PC-9 (cell line): ENCODE data around the gene CACNA1E. TPM values are rescaled to one million over a fixed set of nuclear protein-coding genes. Genes with fewer than 3 reads are reported as not detected.

Source experiments
- Bru-seq: library from RNA; stranded (reverse); fragments of 400-500 nt; gene quantifications from one replicate; lab custom pipeline; 2021; lab: Mats Ljungman, UMichigan
- BruChase-seq, 2 experiments: library from RNA; stranded (reverse); fragments of 400-500 nt; gene quantifications; one replicate each; lab custom pipeline; 2021; lab: Mats Ljungman, UMichigan
- BruUV-seq: library from RNA; stranded (reverse); fragments of 400-500 nt; replicated peaks from 2 replicates; lab custom pipeline; 2021; lab: Mats Ljungman, UMichigan
- CTCF ChIA-PET: fragments of 300-600 bp; sonication (Branson Sonifier 250); formaldehyde crosslinking; loops from one replicate; lab custom pipeline; 2022; ENCODE audit warnings: antibody characterized with exemption; lab: Charles Lee
- POLR2A ChIA-PET: fragments of 300-600 bp; sonication (Branson Sonifier 250); formaldehyde crosslinking; loops from one replicate; lab custom pipeline; 2022; ENCODE audit warnings: antibody characterized with exemption; ENCODE audit not compliant: unreplicated experiment; lab: Charles Lee
- DNase-seq, 2 experiments: peaks; one replicate each; pipeline versions ENCODE4 v3.0.0 to v3.0.0-alpha.2; 2015 to 2022; ENCODE audit warnings: mixed read lengths in 1 of 2
- H2AFZ ChIP-seq: fragments of 200-600 bp; sonication (generic); 2 replicates; pipeline ENCODE4 v1.8.1; 2017; ENCODE audit warnings: antibody characterized with exemption
- H3F3A ChIP-seq: fragments of 200-600 bp; sonication (generic); 2 replicates; pipeline ENCODE4 v1.8.1; 2017; ENCODE audit warnings: antibody characterized with exemption, mild to moderate bottlenecking, low read depth; ENCODE audit not compliant: insufficient read depth
- H3K27ac ChIP-seq: fragments of 200-600 bp; sonication (generic); 2 replicates; pipeline ENCODE4 v1.6.1; 2016; ENCODE audit warnings: mixed run types
- H3K27me3 ChIP-seq: fragments of 200-600 bp; sonication (generic); 2 replicates; pipeline ENCODE4 v1.6.1; 2016; ENCODE audit warnings: low read depth, mixed run types; ENCODE audit not compliant: insufficient read depth
- H3K36me3 ChIP-seq: fragments of 200-600 bp; sonication (generic); 2 replicates; pipeline ENCODE4 v1.6.1; 2016; ENCODE audit warnings: low read depth, mixed run types
- H3K4me1 ChIP-seq: fragments of 200-600 bp; sonication (generic); replicated peaks from 2 replicates; pipeline ENCODE4 v1.6.1; 2016; ENCODE audit warnings: mixed run types; ENCODE audit not compliant: insufficient read depth
- H3K4me2 ChIP-seq: fragments of 200-600 bp; sonication (generic); 2 replicates; pipeline ENCODE4 v1.6.1; 2017; ENCODE audit warnings: mixed run types
- H3K4me3 ChIP-seq: fragments of 200-600 bp; sonication (generic); 2 replicates; pipeline ENCODE4 v1.6.1; 2016; ENCODE audit warnings: mixed run types
- H3K79me2 ChIP-seq: fragments of 200-600 bp; sonication (generic); 2 replicates; pipeline ENCODE4 v1.6.1; 2017; ENCODE audit warnings: low read depth, mixed run types
- H3K9me2 ChIP-seq: fragments of 200-600 bp; sonication (generic); 2 replicates; pipeline ENCODE4 v1.8.1; 2017; ENCODE audit warnings: mild to moderate bottlenecking; ENCODE audit not compliant: insufficient read depth
- H3K9me3 ChIP-seq: fragments of 200-600 bp; sonication (generic); 2 replicates; pipeline ENCODE4 v1.8.1; 2016; ENCODE audit warnings: low read depth; ENCODE audit not compliant: insufficient read depth
- H4K20me1 ChIP-seq: fragments of 200-600 bp; sonication (generic); 2 replicates; pipeline ENCODE4 v1.8.1; 2017; ENCODE audit not compliant: insufficient read depth
- EZH2 ChIP-seq: fragments of 200-600 bp; sonication (generic); IDR thresholded peaks from 2 replicates; pipeline ENCODE4 v1.8.0; 2017; ENCODE audit warnings: antibody characterized with exemption, low read depth
- intact Hi-C: fragments of 100-400 bp; cut with micrococcal nuclease; formaldehyde crosslinking; loops from one replicate; pipeline ENCODE4 v1.10.0; 2022; ENCODE audit not compliant: unreplicated experiment
- long read RNA-seq: library from polyadenylated mRNA; stranded (forward); transcript quantifications from one replicate; pipeline ENCODE4 v2.0.0, GENCODE V29; 2022
- total RNA-seq: library from RNA; stranded (reverse); gene quantifications from 2 replicates; pipeline ENCODE4 v1.2.3, GENCODE V29; 2021
- TF ChIP-seq, protein P1 (sequence below): fragments of 200-600 bp; sonication (generic); conservative IDR thresholded peaks from 2 replicates; pipeline ENCODE4 v1.6.1; 2017; ENCODE audit warnings: mixed run types, antibody characterized with exemption, mild to moderate bottlenecking, moderate library complexity

The CACNA1E gene
- 0.05 TPM in 1 of 2 replicates, not detected in the other for total RNA-seq
- percentile 6 among the genes with signal in this experiment for Bru-seq, nascent RNA
- percentile 4 among the genes with signal in this experiment for BruChase-seq, experiment 1, labeled RNA remaining after a 2-hour chase
- BruChase-seq, experiment 2, labeled RNA remaining after a 6-hour chase, result percentile 4 among the genes with signal in this experiment
- long read RNA-seq, result 0 reads

DNA sequence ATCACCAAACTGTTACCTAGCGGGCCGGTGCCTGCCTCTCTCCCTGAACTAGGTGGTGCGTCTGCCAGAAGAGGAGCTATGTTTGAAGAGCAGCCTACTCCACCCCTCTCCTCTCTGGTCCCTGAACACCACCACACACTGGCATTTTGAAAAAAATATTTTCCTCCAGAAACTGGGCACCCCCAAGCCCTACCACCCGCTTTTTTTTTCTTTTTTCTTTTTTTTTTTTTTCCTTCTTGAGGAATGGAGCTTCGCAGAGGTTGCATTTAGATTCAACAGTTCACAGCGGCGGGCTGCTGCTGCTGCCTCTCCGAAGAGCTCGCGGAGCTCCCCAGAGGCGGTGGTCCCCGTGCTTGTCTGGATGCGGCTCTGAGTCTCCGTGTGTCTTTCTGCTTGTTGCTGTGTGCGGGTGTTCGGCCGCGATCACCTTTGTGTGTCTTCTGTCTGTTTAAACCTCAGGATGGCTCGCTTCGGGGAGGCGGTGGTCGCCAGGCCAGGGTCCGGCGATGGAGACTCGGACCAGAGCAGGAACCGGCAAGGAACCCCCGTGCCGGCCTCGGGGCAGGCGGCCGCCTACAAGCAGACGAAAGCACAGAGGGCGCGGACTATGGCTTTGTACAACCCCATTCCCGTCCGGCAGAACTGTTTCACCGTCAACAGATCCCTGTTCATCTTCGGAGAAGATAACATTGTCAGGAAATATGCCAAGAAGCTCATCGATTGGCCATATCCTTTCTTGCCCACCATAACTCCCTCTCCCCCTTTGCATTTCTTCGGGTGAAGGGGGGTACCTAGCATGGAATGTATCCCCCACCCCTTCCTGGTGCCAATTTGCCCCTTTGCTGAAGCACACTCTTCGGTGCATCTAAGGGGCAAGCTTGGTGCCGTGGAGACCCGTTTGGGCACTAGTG is at the start of gene CACNA1E:
Gene CACNA1E, plus strand, starts transcription at position 233 of the 911 bp plus-strand sequence. Its CDS starts 228 bp downstream, at position 461.
- CTCF ChIA-PET, result no interaction called here
- Histone ChIP-seq H3K9me3 (no peaks in the 10 kb centered on the region), H3K36me3 (no peaks in the 10 kb centered on the region), H3K4me2 (no peak within 1 kb of the TSS), H3K27me3 (peaks cover 57% of the 10 kb centered on the region), H3K79me2 (no peaks in the 10 kb centered on the region), H3F3A (no peaks in the 10 kb centered on the region), H3K9me2 (no peaks in the 10 kb centered on the region), H2AFZ (no peak within 1 kb of the TSS), H3K27ac (no peak within 1 kb of the TSS), H4K20me1 (no peaks in the 10 kb centered on the region), H3K4me1 (no peaks in the 10 kb centered on the region), H3K4me3 (no peak within 1 kb of the TSS)
- TF ChIP-seq, protein P1, sequence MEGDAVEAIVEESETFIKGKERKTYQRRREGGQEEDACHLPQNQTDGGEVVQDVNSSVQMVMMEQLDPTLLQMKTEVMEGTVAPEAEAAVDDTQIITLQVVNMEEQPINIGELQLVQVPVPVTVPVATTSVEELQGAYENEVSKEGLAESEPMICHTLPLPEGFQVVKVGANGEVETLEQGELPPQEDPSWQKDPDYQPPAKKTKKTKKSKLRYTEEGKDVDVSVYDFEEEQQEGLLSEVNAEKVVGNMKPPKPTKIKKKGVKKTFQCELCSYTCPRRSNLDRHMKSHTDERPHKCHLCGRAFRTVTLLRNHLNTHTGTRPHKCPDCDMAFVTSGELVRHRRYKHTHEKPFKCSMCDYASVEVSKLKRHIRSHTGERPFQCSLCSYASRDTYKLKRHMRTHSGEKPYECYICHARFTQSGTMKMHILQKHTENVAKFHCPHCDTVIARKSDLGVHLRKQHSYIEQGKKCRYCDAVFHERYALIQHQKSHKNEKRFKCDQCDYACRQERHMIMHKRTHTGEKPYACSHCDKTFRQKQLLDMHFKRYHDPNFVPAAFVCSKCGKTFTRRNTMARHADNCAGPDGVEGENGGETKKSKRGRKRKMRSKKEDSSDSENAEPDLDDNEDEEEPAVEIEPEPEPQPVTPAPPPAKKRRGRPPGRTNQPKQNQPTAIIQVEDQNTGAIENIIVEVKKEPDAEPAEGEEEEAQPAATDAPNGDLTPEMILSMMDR, result no peak
- TF ChIP-seq EZH2, result no peak
- no TSS peak for BruUV-seq
- no peak for DNase-seq
- POLR2A ChIA-PET, result no interaction called here
- intact Hi-C loops, result no loop called here

DNA sequence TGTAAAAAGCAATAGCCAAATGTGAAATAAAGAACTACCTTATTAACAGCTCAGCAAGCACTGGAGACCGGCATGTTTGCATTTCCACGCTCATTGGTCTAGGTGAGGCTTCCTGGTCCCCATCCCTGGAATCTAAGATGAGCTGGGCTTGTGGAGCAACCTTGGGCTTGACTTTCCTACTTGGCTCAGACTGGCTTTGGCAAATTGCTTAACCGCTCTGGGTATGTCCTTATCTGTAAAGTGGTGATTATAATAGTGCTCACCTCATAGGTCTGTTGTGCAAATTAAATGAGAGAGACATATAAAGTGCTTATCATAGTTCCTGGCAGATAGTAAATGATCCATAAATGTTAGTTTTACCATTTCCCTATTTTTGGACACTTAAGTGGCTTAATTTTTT is 49.4 kb upstream of the CACNA1E start:
- no peaks in the 10 kb centered on the region for H3K36me3 ChIP-seq
- H4K20me1 ChIP-seq, result no peaks in the 10 kb centered on the region
- CTCF ChIA-PET, result interaction anchor here (0.7 kb wide), 1 partner anchor 9 kb away, joined by 3 read pairs; no protein-coding TSS in a partner anchor
- H3K27ac ChIP-seq, result no peak overlapping the region
- no peak for TF ChIP-seq EZH2
- TF ChIP-seq, protein P1, result no peak
- H2AFZ ChIP-seq, result no peak overlapping the region
- H3K27me3 ChIP-seq, result peaks cover 36% of the 10 kb centered on the region; the same call in 1 of the 2 replicates
- POLR2A ChIA-PET, result no interaction called here
- H3K79me2 ChIP-seq, result no peaks in the 10 kb centered on the region
- H3K4me2 ChIP-seq, result no peak overlapping the region
- H3K9me2 ChIP-seq, result no peaks in the 10 kb centered on the region
- H3K4me3 ChIP-seq, result no peak overlapping the region
- intact Hi-C loops, result no loop called here
- BruUV-seq, result no TSS peak
- no peaks in the 10 kb centered on the region for H3K4me1 ChIP-seq
- H3K9me3 ChIP-seq, result no peaks in the 10 kb centered on the region
- no peak for DNase-seq
- no peaks in the 10 kb centered on the region for H3F3A ChIP-seq

DNA sequence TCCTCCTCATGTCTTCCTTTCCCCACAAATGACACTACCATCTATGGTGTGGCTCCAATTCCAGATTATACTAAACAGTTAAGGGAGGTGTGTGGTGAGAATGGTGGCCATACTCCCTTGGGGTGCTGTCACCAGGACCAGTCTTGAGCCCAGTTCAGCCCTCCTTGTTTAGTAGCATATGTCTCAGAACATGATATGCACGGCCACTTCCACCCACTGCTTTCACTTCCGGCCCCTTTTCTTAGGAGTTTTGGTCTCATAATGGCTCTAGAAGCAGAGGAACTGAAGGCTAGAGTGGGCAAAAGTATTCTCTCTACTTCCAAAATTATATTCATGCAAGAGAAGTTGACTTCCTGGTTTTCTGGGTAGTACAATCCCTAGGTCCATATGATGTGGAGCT is 45.3 kb upstream of the CACNA1E start:
- POLR2A ChIA-PET, result no interaction called here
- Histone ChIP-seq H3K27ac (no peak overlapping the region), H3K4me1 (no peaks in the 10 kb centered on the region), H4K20me1 (no peaks in the 10 kb centered on the region), H3K4me2 (no peak overlapping the region), H3F3A (no peaks in the 10 kb centered on the region), H3K27me3 (peaks cover 39% of the 10 kb centered on the region), H3K79me2 (no peaks in the 10 kb centered on the region), H3K36me3 (no peaks in the 10 kb centered on the region), H3K9me2 (no peaks in the 10 kb centered on the region), H3K9me3 (no peaks in the 10 kb centered on the region), H3K4me3 (no peak overlapping the region), H2AFZ (no peak overlapping the region)
- DNase-seq, result no peak
- TF ChIP-seq EZH2, result no peak
- TF ChIP-seq, protein P1, result no peak
- CTCF ChIA-PET, result no interaction called here
- intact Hi-C loops, result no loop called here
- BruUV-seq, result no TSS peak
